ENCODE results near the gene VANGL2.

Gene VANGL2

GRCh38 chr1:160400223-160400645, at the start of gene VANGL2:
TSS of gene VANGL2 (plus strand) at chr1:160400564. CDS start at chr1:160415838, 15,274 bp downstream.
- peak; percentile 34 for DNase-seq (ENCODE audit: low spot score)

- no peak for DNase-seq (ENCODE audit: low spot score)
Observed at GRCh38 chr1:160351629-160352028, 48.7 kb upstream of the VANGL2 start.

- no peak for DNase-seq (ENCODE audit: low spot score)
Observed at GRCh38 chr1:160352555-160352954, 47.8 kb upstream of the VANGL2 start.

- no peak for DNase-seq (ENCODE audit: low spot score)
Observed at GRCh38 chr1:160353223-160353622, 47.1 kb upstream of the VANGL2 start.

GRCh38 chr1:160354388-160354985, 45.9 kb upstream of the VANGL2 start:
- no peak for DNase-seq (ENCODE audit: low spot score)

GRCh38 chr1:160357286-160358002, 42.9 kb upstream of the VANGL2 start:
- no peak for DNase-seq (ENCODE audit: low spot score)

- no peak for DNase-seq (ENCODE audit: low spot score)
Observed at GRCh38 chr1:160358073-160358472, 42.3 kb upstream of the VANGL2 start.

- no peak for DNase-seq (ENCODE audit: low spot score)
Observed at GRCh38 chr1:160359559-160360226, 40.7 kb upstream of the VANGL2 start.

- no peak for DNase-seq (ENCODE audit: low spot score)
Observed at GRCh38 chr1:160360227-160360695, 40.1 kb upstream of the VANGL2 start.

GRCh38 chr1:160361199-160361598, 39.2 kb upstream of the VANGL2 start:
- DNase-seq (ENCODE audit: low spot score), result no peak

GRCh38 chr1:160361814-160362167, 38.6 kb upstream of the VANGL2 start:
- no peak for DNase-seq (ENCODE audit: low spot score)

- DNase-seq (ENCODE audit: low spot score), result no peak
Observed at GRCh38 chr1:160362168-160362957, 38.0 kb upstream of the VANGL2 start.

- no peak for DNase-seq (ENCODE audit: low spot score)
Observed at GRCh38 chr1:160363010-160363409, 37.4 kb upstream of the VANGL2 start.

GRCh38 chr1:160363951-160364735, 36.2 kb upstream of the VANGL2 start:
- no peak for DNase-seq (ENCODE audit: low spot score)

GRCh38 chr1:160365325-160365724, 35.0 kb upstream of the VANGL2 start:
- DNase-seq (ENCODE audit: low spot score), result no peak

GRCh38 chr1:160366731-160367515, 33.4 kb upstream of the VANGL2 start, which contains the start of gene NHLH1:
TSS of gene NHLH1 (plus strand) at chr1:160367071. CDS start at chr1:160370732, 3,661 bp downstream.
- DNase-seq (ENCODE audit: low spot score), result no peak

- no peak for DNase-seq (ENCODE audit: low spot score)
Observed at GRCh38 chr1:160367516-160367900, 32.9 kb upstream of the VANGL2 start.

- no peak for DNase-seq (ENCODE audit: low spot score)
Observed at GRCh38 chr1:160367934-160368923, 32.1 kb upstream of the VANGL2 start.

- no peak for DNase-seq (ENCODE audit: low spot score)
Observed at GRCh38 chr1:160369087-160369486, 31.3 kb upstream of the VANGL2 start.

Data from LoVo (cell line).